Stimulated activated CD8-positive, alpha-beta memory T cell treated with anti-CD3 and anti-CD28 coated beads, Interleukin-12 subunit alpha, Interleukin-12 subunit beta, amount 100 ng/mL, for 24 hours (primary cell): ENCODE results near the gene CADPS2.

Experiments
- DNase-seq: peaks from one replicate; pipeline ENCODE4 v3.0.0-alpha.2; 2020; ENCODE audit errors: extremely low read depth

CADPS2 gene

DNA sequence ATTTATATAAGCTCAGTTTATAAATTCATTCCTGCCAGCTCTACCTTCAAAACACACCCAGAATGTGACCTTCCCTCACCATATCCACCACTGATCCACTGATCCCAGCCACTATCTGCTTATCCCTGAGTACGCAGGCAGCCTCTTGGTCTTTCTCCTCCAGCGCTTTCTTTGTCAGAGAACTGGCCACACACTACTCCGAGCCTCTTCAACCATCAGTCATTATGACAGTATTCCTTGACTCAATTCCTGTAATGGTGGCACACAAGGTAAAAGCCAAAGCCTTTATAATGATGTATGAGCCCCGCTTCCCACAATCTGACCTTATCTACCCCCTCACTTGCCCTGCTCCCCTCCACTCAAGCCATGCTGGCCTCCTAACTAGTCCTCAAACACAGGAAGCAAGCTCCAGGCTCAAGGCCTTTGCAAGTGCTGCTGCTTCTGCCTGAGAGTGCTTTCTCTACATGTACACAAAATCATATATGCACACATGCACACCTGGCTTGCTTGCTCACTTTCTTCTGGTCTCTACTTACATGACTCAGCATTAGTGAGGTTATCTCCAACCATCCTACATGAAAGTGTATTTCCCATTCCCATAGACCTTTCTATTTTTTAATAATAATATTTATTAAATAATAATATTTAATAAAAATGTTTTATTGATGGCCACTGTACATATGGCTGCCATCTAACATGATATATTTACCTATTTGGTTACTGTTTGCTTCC is 431.3 kb downstream of the CADPS2 start:
- DNase-seq: no peak

DNA sequence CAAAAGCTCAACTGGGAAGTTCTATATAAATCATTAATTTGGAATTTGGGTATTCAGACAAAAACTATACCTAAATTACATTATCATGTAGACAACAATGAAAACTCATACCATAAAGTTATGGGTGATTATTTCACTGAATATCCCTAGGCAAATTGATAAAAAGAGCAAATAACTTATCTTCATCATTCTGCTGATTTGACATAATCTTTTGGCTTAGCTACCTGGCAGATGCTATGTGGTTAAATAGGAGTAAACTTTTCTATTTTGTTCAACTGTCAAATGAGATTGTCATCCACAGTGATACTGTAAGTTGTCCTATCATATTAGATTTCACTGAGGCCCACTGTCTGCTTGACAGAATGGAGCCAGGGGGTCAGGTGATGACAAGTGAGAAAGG is 432.8 kb downstream of the CADPS2 start:
- DNase-seq: no peak

DNA sequence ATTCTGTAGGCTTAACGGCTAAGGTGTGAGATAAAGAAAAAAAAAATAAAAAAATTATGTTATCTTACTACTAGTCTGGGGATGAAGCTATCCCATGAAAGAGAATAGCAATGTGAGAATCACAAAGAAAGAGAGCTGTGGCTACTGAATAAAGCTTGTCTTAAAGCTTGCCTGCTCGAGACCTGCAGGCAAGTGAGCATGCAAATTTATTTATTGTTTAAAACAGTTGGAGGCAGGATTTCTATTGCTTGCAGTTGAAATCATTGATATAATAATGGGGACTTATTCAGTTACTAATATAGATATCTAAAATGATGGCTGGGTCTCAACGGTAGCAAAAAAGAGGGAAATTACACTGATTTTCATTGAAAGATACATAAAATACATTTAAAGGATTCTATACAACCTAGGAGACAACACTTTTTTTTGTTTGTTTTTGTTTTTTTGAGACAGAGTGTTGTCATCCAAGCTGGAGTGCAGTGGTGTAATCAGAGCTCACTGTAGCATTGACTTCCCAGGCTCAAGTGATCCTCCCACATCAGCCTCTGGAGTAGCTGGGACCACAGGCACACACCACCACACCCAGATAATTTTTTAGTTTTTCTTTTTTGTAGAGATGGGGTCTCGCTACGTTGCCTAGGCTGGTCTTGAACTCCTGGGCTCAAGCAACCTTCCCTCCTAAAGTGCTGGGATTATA is 437.2 kb downstream of the CADPS2 start:
- DNase-seq: no peak

DNA sequence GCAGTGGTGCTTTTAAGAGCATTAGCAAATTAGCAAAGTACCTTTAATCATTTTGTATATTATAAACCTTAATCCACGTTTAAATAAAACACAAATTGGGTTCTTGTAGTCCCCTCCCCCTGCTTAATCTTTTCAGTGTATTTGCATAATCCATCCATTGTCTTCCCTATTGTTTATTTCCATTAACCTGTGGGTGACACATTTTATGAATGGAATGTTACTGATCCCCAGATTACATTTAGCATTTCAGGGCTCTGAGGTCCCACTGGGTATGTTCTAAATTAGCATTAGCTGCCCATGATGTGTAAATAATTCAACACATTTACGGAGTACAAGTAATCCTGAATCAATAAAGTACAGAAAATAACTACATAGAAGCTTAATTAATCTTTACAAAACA is 443.3 kb downstream of the CADPS2 start:
- DNase-seq: no peak

DNA sequence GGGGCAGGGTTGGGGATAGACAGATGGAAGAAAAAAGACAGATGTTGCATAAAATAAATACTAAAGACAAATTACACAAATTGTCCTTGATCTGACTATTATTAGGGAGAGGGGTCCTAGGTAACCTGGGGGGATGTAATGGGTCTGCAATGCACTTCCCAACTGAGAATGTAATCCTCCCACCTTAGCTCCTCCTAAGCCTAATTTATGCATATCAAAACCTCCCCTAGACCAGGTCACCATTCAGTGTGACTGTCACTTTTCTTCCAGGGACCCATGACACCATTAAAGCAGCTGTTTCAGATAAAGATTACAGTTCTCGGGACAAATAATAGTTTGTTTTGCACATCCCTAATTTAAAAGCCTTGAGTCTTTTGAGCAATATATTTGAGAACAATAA is 447.8 kb downstream of the CADPS2 start:
- no peak for DNase-seq

DNA sequence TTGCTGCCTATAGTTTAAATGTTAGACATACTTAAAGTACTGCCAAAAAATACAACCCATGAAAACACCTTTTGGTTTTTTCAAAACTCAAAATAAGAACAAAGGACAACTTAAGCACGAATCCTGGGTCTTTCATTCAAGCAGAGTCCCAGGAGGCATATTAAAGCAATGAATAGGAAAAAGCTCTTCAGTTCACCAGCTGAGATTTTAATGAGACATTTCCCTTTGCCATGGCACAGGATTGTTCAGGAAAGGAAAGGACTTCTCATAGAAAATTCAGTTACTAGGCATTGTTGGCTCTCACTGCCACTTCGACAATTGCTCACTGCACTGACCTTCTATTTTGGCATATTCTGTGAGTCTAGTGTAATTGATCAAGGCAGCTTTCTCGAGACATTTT is 448.3 kb downstream of the CADPS2 start:
- DNase-seq: no peak

DNA sequence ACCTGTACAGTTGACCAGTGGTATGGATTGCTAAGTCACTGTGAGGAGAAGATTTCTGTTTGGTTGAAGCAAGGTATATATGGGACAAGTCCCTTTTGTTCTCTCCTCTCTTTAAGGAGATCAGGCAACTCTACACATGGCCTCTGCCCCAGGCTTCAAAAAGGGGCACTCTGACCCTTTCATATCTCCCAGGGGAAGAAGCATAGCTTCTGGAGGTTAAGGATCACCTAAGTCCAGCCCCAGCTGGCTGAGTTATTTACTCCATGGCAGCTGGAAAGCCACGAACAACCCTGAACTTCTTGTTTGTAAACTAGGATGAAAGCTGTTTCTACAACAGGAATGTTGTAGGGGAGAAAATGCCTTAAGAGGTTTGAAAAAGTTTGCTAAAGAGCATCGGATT is 452.5 kb downstream of the CADPS2 start:
- DNase-seq: no peak

DNA sequence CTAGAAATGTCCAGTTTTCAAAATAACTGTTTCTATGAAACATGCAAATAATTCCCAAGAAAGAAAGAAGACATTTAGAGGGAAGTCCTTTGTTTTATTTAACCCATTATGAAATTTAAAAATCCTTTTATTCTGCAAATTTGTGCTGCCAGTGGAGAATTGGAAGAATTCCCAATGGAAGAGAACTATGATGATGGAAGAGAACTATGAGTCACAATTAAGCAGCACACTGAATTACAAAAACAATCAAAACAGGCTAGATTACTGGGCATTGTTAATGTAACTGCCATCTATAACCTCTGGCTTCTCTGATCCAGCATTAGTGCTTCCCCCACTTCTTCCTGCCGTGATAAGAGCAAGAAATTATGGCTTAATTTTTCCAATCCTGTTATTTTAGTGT is 455.6 kb downstream of the CADPS2 start:
- no peak for DNase-seq

DNA sequence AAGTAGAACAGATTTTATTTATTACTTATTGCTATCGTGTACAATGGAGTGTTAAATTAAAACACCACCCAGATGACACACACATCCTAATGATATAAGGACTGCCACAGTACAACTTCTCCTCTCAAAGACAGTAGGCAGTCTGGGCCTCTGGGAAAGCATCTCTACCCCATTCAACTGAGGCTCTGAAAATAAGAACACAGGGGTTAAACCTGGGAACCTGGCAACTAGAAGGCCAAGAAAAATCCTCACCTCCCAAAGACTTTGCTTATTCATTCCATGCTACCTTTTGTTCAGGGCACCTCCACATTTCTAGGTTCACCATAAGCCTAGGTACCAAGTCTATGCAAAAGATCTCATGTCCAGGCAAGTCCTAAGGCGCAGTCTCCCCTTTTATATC is 456.3 kb downstream of the CADPS2 start:
- DNase-seq: no peak

DNA sequence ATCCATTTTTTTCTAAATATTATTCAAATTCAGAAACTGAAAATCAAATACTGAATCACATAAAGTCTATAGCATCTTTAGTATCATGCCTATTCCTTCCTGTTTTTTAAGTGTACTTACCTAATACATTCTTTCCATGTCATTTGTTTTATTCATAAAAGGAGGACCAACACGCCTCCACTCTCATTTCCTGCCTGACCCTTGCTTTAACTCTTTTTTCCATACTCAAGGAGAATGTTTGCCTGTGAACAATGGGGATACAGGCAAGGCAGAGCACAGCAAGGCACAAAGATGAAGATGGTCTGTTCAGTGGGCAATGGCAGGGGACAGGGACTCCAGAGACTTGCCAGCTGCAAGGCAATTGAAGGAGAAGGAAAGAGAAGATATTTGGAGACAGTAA is 460.5 kb downstream of the CADPS2 start:
- DNase-seq: no peak

DNA sequence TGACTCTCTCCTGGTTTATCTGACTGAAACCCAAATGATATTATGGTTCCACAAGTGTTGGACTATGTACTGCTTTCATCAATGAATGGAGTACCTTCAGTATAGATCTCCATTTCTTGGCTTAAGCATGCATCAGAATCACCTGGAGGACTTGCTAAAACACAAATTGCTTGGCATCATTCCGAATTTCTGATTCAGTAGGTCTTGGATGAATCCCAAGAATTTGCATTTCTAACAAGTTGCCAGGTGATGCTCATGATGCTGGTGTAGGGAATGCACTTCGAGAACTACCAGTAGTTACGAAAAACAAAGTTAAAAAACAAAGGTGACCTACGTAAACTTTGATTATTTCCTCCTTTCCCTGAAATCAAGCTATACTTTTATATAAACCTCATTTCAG is 462.7 kb downstream of the CADPS2 start:
- DNase-seq: no peak

DNA sequence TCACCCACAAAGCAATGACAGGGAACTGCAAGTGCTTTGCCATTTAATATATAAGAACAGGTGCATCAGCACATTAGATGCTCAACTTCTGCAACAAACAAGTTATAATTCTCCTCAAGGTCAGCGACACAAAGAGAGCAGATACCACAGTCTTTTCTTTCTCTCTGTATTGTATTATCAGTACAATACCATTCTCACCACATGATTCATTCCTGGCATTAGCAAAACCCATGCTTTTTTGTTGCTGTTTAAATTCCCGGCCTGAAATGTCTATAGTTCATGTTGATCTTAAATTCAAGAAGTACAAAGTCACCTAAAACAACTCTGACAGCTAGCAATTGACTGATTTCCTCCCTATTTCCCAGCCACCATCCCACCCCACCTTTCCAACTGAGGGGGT is 469.9 kb downstream of the CADPS2 start:
- no peak for DNase-seq

DNA sequence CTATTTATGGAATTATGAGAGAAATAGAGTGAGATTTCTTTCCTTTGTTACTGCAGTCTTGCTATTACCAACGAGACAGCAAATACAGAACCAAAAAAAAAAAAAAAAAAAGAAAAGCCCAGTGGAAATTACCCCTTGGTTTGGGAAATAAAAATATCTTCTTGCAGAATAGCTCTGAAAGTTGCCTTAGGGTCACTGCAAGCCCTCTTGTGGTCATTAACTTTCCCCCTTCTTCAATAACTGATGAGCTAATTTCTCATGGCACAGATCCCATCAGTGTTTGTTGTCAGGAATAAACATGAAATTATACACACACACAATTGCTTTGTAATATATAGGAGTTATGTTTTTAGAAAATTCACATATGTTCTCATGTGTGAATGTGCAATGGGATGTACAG is 470.8 kb downstream of the CADPS2 start:
- no peak for DNase-seq

DNA sequence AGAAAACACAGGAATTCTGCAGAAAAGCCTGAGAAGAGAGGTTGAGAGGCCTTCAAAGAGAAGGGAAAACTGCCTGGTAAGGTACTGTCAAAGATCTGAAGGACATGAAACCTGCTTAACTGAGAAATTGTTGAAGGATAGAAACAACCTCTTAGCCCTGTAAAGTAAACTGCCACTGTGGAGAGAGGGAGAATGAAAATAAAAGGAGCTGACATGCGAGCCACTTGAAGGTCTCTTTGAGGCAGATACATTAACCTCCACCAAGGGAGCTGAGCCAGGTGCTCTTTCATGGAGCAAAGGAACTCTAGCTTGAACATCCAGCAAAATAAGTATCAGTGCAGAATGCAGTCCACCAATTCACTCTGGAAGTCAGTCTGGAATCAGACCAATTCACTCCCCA is 472.9 kb downstream of the CADPS2 start:
- no peak for DNase-seq

DNA sequence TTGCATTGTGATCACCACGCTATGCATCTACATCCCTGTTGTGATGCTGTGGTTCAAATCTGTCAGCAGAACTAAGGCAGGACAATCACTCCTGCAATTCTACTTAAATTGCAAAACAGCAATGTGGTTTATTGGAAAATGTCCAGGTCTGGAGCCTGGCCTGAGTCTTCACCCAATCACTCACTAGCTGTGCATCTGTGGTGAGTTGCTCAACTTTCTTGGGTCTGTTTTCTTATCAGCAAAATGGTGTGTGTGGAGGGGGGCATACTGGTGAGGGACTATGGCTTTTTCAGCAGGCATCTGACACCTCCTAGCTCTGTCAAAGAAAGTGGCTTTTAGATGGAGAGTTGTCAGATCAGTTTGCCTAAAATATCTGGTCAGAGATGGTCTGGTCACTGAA is 473.4 kb downstream of the CADPS2 start:
- DNase-seq: no peak

DNA sequence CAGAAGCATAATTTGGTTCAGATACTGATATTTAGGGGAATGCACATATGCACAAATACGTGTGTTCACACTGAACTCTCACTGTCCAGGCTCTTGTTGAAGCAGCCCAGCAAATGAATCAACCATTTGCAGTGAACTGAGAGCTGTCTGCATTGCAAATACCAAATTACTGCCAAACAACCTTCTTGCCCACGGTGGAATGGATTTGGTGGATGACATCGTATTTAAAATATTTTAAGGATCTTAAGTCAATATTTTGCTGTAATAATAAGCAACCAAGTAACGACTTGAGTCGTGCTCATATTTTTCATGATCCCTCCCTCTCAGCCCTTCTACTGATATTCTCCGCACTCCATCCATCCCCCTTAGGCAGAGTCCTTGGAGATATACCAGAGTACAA is 473.8 kb downstream of the CADPS2 start:
- no peak for DNase-seq

DNA sequence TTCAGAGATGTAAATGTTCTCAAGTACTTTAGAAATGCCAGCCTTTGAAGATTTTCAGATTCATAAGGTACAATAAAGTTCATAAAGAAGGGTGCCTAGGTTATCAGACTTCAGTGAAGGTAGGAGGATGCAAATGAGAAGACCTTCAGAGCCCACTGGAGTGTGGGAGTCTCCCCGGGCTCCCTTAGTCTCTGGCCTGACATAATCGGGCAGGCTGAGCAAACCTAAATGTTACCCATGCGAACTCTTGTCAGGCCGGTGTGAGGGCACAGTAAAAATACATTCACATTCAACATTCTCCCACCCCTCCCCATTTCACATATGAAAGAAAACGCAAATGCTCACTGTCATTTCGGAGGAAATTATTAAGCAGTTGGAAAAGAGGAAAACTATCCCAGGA is 479.1 kb downstream of the CADPS2 start:
- no peak for DNase-seq

DNA sequence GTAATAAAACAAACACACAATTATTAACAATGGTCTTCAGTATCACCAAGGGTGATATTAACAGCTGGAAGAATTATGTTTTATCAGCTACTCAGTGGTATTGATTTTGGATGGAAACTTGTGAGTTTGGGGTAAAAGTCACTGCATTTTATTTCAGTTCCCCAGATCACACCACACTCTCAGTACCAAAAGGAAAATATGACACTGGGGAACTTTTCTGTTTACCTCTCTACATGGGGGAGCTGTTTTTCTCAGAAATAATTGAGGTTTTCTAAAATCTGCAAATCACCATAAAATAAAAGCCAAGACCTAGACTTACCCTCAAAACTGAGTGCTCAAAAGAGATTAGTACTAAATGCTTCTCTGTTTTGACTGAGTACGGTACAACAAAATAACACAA is 483.1 kb downstream of the CADPS2 start:
- no peak for DNase-seq

DNA sequence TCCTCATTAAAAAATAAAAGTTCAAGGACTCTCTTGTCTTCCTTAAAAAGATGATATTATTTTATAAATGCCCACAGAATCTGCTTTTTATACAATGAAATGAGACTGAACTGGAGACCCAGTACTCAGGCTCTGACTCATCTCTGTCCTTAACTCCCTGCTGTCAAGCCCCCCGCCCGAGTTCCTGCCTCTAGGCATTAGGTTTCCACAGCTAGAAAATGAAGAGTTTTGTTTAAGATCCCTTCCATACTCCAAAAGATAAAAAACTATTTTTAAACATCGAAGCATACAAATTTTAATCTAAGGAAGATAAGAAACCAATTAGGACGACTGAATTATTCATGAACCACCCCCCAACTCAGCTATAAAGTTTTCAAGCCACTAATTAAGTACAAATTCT is 484.0 kb downstream of the CADPS2 start:
- DNase-seq: no peak

DNA sequence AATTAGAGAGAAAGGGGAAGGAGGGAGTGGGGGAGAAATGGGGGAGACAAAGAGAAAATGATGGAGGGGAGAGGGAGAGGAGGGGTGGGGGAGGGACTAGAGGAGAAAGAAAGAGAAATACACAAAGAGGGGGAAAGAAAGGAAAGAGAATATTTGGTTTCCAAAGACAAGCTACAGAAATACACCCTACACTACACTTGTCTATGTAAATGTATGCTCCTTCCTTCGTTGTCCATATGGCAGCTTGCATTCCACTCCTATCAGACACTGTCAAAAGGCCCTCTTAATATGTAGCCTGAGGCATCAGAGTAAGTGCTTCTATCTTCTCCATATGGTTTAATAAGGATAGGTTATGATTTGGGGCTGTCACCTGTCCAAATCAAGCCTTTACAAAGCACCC is 488.9 kb downstream of the CADPS2 start:
- DNase-seq: no peak

DNA sequence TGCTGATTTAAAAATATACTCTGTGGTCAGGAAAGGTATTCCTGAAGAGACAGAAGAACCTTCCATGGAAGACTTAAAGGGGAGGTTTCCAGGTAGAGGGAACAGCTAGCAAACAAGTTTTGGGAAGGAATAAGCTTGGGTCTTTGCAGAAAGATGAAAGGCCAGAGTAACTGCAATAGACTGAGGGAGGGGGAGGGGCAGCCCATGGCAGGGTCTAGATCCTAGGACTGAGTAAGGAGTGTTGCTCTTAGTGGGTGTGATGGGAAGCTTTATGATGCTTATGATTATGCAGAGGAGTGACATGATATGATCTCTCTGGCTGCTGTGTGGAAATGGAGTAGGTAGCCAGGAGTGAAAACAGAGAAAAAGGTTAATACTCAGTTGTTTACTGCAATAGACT is 491.7 kb downstream of the CADPS2 start:
- DNase-seq: no peak

DNA sequence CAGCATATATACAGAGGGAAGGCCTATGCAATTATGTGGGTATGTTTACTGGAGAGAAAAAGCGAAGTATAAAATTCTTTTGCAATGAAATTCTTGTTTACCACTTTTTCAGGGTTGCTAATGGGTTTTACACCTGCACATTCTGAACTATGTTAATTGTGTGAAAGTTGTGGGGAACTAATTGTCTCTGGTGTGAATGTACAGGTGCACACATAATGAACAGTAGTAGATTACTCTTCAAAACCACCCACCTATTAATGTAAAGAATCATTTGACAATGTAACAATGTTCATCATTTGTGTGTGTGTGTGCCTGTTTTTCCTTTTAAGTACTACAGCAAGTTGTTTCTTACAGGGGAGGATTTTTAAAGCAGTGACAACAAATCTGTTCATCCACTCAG is 501.7 kb downstream of the CADPS2 start:
- no peak for DNase-seq

DNA sequence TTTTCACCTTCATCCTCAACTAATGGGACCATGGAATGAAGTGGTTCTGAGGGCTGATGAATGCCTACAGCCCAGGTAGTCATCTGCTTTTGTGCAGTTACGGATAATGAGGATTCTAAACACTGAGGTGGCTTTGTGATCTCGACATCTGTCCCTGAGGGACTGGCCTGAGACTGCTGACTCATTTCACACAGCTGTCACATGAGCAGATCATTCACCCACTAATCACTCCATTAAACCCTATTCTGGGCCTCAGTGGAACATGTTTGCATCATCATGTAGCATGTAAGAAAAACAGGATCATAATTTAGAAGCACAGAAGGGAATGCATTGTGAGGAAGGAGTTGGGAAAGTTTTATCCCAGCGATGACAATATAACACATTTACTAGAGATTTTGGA is 502.3 kb downstream of the CADPS2 start:
- no peak for DNase-seq

DNA sequence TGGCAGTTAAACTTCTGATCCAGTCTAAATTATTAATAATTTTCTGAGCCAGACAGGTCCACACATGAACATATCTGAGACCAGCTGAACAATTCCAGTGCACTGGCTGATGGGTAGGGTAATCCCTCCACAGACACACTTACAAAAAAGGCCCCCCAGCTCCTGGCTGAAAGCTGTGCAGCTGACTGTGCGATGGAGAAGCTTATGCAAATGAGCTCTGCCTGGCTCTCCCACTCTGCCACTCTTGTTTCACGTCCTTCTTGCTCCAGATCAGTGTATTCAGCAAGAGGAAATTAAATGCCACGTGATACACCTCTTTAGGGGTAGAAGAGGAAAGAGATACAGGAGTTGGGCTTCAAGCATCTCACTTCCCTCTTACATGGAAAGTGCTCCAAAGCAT is 505.3 kb downstream of the CADPS2 start:
- DNase-seq: no peak
